Measurements from ENCODE around the gene MPND. TPM values are rescaled to one million over a fixed set of nuclear protein-coding genes. Genes with fewer than 3 reads are reported as not detected.
A peak's percentile ranks its signal among the peaks of the same experiment; 100 is the strongest.
"Not testable (repeated sequence)": the region's sequence is repeated elsewhere in the genome, so short reads cannot be mapped to it uniquely, and the experiment has no call there.

The MPND gene
- polyA plus RNA-seq, 1 experiment, result 5.3 TPM

DNA sequence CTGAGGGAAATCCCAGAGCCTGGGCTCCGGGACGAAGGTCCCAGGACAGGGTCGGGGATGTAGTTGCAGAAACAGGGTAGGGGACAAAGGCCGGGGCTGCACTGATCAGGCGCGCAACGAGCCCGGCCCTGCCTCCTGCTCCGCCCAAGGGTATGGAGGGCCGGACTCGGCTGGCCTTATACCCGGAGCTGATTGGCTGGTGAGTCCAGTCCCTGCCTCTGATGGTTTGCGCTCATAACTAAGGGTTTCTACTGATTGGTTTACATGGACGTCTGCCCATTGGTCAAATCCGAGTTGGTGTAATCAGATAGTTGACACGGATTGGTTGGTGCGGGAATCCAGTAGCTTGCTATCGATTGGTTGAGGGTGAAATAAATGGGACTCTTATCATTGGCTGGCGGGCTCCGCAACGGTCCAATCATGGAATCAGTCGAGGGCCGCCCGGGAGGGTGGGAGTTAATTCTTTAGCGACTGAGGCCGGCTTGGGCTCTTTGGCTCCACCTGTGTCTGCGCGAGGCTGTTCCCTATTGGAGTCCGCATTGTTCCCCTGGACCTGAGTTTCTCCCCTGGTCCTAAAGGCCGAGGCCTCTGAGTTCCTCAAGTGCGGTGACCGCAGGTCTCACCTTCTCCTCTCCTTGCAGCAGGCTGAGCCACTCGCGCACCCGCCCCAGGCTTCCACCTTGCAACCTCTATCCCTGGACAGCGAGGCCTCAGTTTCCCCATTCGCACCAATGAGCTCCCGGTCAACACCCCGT is 570 bp upstream of the MPND start:
- TF ChIP-seq, protein P1, sequence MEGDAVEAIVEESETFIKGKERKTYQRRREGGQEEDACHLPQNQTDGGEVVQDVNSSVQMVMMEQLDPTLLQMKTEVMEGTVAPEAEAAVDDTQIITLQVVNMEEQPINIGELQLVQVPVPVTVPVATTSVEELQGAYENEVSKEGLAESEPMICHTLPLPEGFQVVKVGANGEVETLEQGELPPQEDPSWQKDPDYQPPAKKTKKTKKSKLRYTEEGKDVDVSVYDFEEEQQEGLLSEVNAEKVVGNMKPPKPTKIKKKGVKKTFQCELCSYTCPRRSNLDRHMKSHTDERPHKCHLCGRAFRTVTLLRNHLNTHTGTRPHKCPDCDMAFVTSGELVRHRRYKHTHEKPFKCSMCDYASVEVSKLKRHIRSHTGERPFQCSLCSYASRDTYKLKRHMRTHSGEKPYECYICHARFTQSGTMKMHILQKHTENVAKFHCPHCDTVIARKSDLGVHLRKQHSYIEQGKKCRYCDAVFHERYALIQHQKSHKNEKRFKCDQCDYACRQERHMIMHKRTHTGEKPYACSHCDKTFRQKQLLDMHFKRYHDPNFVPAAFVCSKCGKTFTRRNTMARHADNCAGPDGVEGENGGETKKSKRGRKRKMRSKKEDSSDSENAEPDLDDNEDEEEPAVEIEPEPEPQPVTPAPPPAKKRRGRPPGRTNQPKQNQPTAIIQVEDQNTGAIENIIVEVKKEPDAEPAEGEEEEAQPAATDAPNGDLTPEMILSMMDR (IDR thresholded peaks at IDR 0.05; ENCODE audit: insufficient read depth, low read depth, low read length), result peak; percentile 49
- CTCF ChIA-PET, result interaction anchor here (0.8 to 4.1 kb wide), 5 partner anchors 10 to 293 kb away, joined by 3 to 47 read pairs (median 5); partner anchors contain the start of gene SH3GL1

DNA sequence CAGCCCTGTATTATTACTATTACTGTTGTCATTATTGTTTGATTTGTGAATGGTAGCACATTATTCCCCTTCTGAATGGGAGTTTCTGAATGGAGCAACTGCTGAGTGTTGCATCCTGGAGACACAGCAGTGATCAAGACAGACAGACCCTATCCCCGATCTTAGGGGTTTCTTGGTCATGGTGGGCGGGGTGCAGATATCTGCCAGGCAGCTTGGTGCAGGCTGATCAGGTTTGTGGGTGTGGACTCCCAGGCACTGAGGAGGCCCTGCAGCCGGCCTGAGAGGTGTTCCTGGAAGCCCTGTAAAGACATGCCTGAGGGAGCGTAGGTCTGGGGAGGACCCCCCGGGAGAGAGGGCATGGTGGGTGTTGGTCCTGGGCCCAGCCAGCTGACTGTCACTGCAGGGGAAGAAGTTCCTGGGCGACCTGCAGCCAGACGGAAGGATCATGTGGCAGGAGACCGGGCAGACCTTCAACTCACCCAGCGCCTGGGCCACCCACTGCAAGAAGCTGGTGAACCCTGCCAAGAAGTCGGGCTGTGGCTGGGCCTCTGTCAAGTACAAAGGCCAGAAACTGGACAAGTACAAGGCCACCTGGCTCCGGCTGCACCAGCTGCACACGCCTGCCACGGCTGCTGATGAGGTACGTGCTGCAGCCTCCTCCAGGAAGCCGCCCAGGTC is 2.1 kb downstream of the MPND start:
- Histone ChIP-seq H3K27me3 (ENCODE audit: control insufficient read depth, insufficient read depth, low read length) (no peaks in the 10 kb centered on the region), H3K36me3 (ENCODE audit: control insufficient read depth, insufficient read depth, low read length) (0 out of 2 replicates have a peak, but pooled peaks cover 1% of the 10 kb centered on the region), H3K4me3 (ENCODE audit: low read depth, low read length) (no peak overlapping the region)
- ChIA-PET CTCF (interaction anchor here (4.1 kb wide), 1 partner anchor 7 kb away, joined by 47 read pairs; no protein-coding TSS in a partner anchor), POLR2A (no interaction called here)
- no peak for DNase-seq (ENCODE audit: low read depth)
- TF ChIP-seq, protein P1 (IDR thresholded peaks at IDR 0.05; ENCODE audit: insufficient read depth, low read depth, low read length), result no peak

More for the DNA sequence above, 570 bp upstream of the MPND start:
- DNase-seq (ENCODE audit: low read depth), result peak; percentile 100
- Histone ChIP-seq H3K4me3 (ENCODE audit: low read depth, low read length) (peak overlapping the region; percentile 64), H3K27me3 (ENCODE audit: control insufficient read depth, insufficient read depth, low read length) (no peaks in the 10 kb centered on the region), H3K36me3 (ENCODE audit: control insufficient read depth, insufficient read depth, low read length) (no peaks in the 10 kb centered on the region)
- POLR2A ChIA-PET, result interaction anchor here (0.8 to 1.1 kb wide), 2 partner anchors 11 to 15 kb away, joined by 3 to 4 read pairs; no protein-coding TSS in a partner anchor

DNA sequence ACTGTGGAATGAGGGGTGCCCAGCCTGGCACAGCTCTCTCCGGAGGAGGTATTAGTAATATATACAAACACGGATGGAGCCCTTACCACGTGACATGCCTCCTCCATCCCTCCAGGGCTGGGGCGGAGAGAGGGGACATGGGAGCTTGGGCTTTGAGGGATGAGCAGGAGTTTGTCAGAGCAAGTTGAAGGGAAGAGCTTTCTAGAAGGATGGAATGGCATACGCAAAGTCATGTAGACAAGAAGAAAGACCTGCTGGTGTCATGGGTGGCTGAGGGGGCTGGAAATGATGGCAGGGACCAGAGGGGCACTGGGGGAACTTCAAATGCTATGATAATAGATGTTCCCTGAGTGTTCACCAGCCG is 2.6 kb downstream of the MPND start:
- TF ChIP-seq, protein P1 (IDR thresholded peaks at IDR 0.05; ENCODE audit: insufficient read depth, low read depth, low read length), result no peak
- ChIA-PET POLR2A (no interaction called here), CTCF (no interaction called here)
- Histone ChIP-seq H3K4me3 (ENCODE audit: low read depth, low read length) (no peak overlapping the region), H3K27me3 (ENCODE audit: control insufficient read depth, insufficient read depth, low read length) (no peaks in the 10 kb centered on the region), H3K36me3 (ENCODE audit: control insufficient read depth, insufficient read depth, low read length) (0 out of 2 replicates have a peak, but pooled peaks cover 1% of the 10 kb centered on the region)
- no peak for DNase-seq (ENCODE audit: low read depth)

DNA sequence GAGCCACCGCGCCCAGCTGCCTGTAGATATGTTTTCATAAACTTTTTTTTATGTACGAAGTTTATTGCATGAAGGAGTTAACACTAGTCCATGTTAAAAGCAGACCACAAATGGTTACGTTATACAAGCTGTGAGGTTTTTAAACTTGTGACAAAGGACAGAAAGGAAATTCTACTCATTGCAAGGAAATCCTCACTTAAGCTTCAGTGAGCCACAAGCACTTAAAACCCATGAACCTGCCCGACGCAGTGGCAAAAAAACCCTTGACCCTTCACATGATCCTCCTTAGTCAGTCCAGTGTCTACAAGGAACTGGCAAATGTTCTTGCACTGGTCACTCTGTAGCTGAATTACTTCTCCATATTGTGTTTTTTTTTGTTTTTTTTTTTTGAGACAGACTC is 4.2 kb downstream of the MPND start:
- POLR2A ChIA-PET, result no interaction called here
- TF ChIP-seq, protein P1 (IDR thresholded peaks at IDR 0.05; ENCODE audit: insufficient read depth, low read depth, low read length), result no peak
- DNase-seq (ENCODE audit: low read depth), result no peak
- CTCF ChIA-PET, result no interaction called here
- 0 out of 2 replicates have a peak, but pooled peaks cover 1% of the 10 kb centered on the region for H3K36me3 ChIP-seq (ENCODE audit: control insufficient read depth, insufficient read depth, low read length)
- H3K27me3 ChIP-seq (ENCODE audit: control insufficient read depth, insufficient read depth, low read length), result no peaks in the 10 kb centered on the region
- no peak overlapping the region for H3K4me3 ChIP-seq (ENCODE audit: low read depth, low read length)

DNA sequence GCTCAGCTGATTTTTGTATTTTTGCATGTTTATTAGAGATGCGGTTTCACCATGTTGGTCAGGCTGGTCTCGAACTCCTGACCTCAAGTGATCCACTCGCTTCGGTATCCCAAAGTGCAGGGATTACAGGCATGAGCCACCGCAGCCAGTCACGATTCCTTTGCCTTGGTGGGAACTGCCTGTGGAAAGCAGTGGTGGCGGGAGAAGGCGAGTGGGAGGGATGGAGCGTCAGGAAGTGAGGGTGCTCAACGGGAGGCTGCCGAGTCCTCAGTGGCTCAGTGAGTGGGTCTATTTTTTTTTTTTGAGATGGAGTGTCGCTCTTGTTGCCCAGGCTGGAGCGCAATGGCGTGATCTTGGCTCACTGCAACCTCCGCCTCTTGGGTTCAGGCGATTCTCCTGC is 5.9 kb downstream of the MPND start:
- CTCF ChIA-PET; H3K4me3 ChIP-seq (ENCODE audit: low read depth, low read length); H3K27me3 ChIP-seq (ENCODE audit: control insufficient read depth, insufficient read depth, low read length); H3K36me3 ChIP-seq (ENCODE audit: control insufficient read depth, insufficient read depth, low read length); POLR2A ChIA-PET; DNase-seq (ENCODE audit: low read depth): not testable (repeated sequence)
